ENCODE results near the gene PTPRN2.

Gene PTPRN2

GRCh38 chr7:158560386-158560785 is 27.2 kb downstream of the PTPRN2 start:
- no peaks in the 10 kb centered on the region for H3K4me1 ChIP-seq (ENCODE audit: insufficient read depth, low read length)
- H3K36me3 ChIP-seq (ENCODE audit: insufficient read depth, low read length), result no peaks in the 10 kb centered on the region
- H3K9me3 ChIP-seq (ENCODE audit: control insufficient read depth, insufficient read depth, low read length), result no peaks in the 10 kb centered on the region
- no peak overlapping the region for H3K9ac ChIP-seq (ENCODE audit: low read depth, low read length)

GRCh38 chr7:158559356-158559755 is 28.3 kb downstream of the PTPRN2 start:
- Histone ChIP-seq H3K9ac (ENCODE audit: low read depth, low read length) (no peak overlapping the region), H3K9me3 (ENCODE audit: control insufficient read depth, insufficient read depth, low read length) (no peaks in the 10 kb centered on the region), H3K36me3 (ENCODE audit: insufficient read depth, low read length) (no peaks in the 10 kb centered on the region), H3K4me1 (ENCODE audit: insufficient read depth, low read length) (no peaks in the 10 kb centered on the region)

- H3K4me1 ChIP-seq (ENCODE audit: insufficient read depth, low read length), result no peaks in the 10 kb centered on the region
- no peaks in the 10 kb centered on the region for H3K9me3 ChIP-seq (ENCODE audit: control insufficient read depth, insufficient read depth, low read length)
- H3K36me3 ChIP-seq (ENCODE audit: insufficient read depth, low read length), result no peaks in the 10 kb centered on the region
- H3K9ac ChIP-seq (ENCODE audit: low read depth, low read length), result no peak overlapping the region
Measured at GRCh38 chr7:158558816-158559215, 28.8 kb downstream of the PTPRN2 start.

GRCh38 chr7:158557441-158557755 is 30.2 kb downstream of the PTPRN2 start:
- H3K36me3 ChIP-seq (ENCODE audit: insufficient read depth, low read length), result no peaks in the 10 kb centered on the region
- H3K9me3 ChIP-seq (ENCODE audit: control insufficient read depth, insufficient read depth, low read length), result no peaks in the 10 kb centered on the region
- no peak overlapping the region for H3K9ac ChIP-seq (ENCODE audit: low read depth, low read length)
- no peaks in the 10 kb centered on the region for H3K4me1 ChIP-seq (ENCODE audit: insufficient read depth, low read length)

GRCh38 chr7:158556721-158557440 is 30.7 kb downstream of the PTPRN2 start:
- Histone ChIP-seq H3K4me1 (ENCODE audit: insufficient read depth, low read length) (no peaks in the 10 kb centered on the region), H3K9me3 (ENCODE audit: control insufficient read depth, insufficient read depth, low read length) (no peaks in the 10 kb centered on the region), H3K36me3 (ENCODE audit: insufficient read depth, low read length) (no peaks in the 10 kb centered on the region), H3K9ac (ENCODE audit: low read depth, low read length) (no peak overlapping the region)

- no peak overlapping the region for H3K9ac ChIP-seq (ENCODE audit: low read depth, low read length)
- H3K36me3 ChIP-seq (ENCODE audit: insufficient read depth, low read length), result no peaks in the 10 kb centered on the region
- no peaks in the 10 kb centered on the region for H3K9me3 ChIP-seq (ENCODE audit: control insufficient read depth, insufficient read depth, low read length)
- no peaks in the 10 kb centered on the region for H3K4me1 ChIP-seq (ENCODE audit: insufficient read depth, low read length)
Measured at GRCh38 chr7:158555034-158555520, 32.5 kb downstream of the PTPRN2 start.

GRCh38 chr7:158550886-158551452 is 36.7 kb downstream of the PTPRN2 start:
- Histone ChIP-seq H3K36me3 (ENCODE audit: insufficient read depth, low read length) (no peaks in the 10 kb centered on the region), H3K9me3 (ENCODE audit: control insufficient read depth, insufficient read depth, low read length) (no peaks in the 10 kb centered on the region), H3K9ac (ENCODE audit: low read depth, low read length) (no peak overlapping the region), H3K4me1 (ENCODE audit: insufficient read depth, low read length) (no peaks in the 10 kb centered on the region; the same call in 1 of the 2 replicates)

- Histone ChIP-seq H3K4me1 (ENCODE audit: insufficient read depth, low read length) (no peaks in the 10 kb centered on the region; the same call in 1 of the 2 replicates), H3K9me3 (ENCODE audit: control insufficient read depth, insufficient read depth, low read length) (no peaks in the 10 kb centered on the region), H3K9ac (ENCODE audit: low read depth, low read length) (no peak overlapping the region), H3K36me3 (ENCODE audit: insufficient read depth, low read length) (no peaks in the 10 kb centered on the region)
Measured at GRCh38 chr7:158550394-158550700, 37.3 kb downstream of the PTPRN2 start.

GRCh38 chr7:158549616-158550393 is 37.8 kb downstream of the PTPRN2 start:
- Histone ChIP-seq H3K4me1 (ENCODE audit: insufficient read depth, low read length) (no peaks in the 10 kb centered on the region; the same call in 1 of the 2 replicates), H3K36me3 (ENCODE audit: insufficient read depth, low read length) (no peaks in the 10 kb centered on the region), H3K9ac (ENCODE audit: low read depth, low read length) (no peak overlapping the region), H3K9me3 (ENCODE audit: control insufficient read depth, insufficient read depth, low read length) (no peaks in the 10 kb centered on the region)

- Histone ChIP-seq H3K9me3 (ENCODE audit: control insufficient read depth, insufficient read depth, low read length) (no peaks in the 10 kb centered on the region), H3K4me1 (ENCODE audit: insufficient read depth, low read length) (no peaks in the 10 kb centered on the region; the same call in 1 of the 2 replicates), H3K9ac (ENCODE audit: low read depth, low read length) (no peak overlapping the region), H3K36me3 (ENCODE audit: insufficient read depth, low read length) (no peaks in the 10 kb centered on the region)
Measured at GRCh38 chr7:158549176-158549615, 38.4 kb downstream of the PTPRN2 start.

- Histone ChIP-seq H3K36me3 (ENCODE audit: insufficient read depth, low read length) (no peaks in the 10 kb centered on the region), H3K9me3 (ENCODE audit: control insufficient read depth, insufficient read depth, low read length) (no peaks in the 10 kb centered on the region), H3K9ac (ENCODE audit: low read depth, low read length) (no peak overlapping the region), H3K4me1 (ENCODE audit: insufficient read depth, low read length) (no peaks in the 10 kb centered on the region; the same call in 1 of the 2 replicates)
Measured at GRCh38 chr7:158548726-158549125, 38.9 kb downstream of the PTPRN2 start.

GRCh38 chr7:158547817-158548216 is 39.8 kb downstream of the PTPRN2 start:
- no peaks in the 10 kb centered on the region for H3K9me3 ChIP-seq (ENCODE audit: control insufficient read depth, insufficient read depth, low read length)
- H3K9ac ChIP-seq (ENCODE audit: low read depth, low read length), result no peak overlapping the region
- H3K4me1 ChIP-seq (ENCODE audit: insufficient read depth, low read length), result no peaks in the 10 kb centered on the region; the same call in 1 of the 2 replicates
- no peaks in the 10 kb centered on the region for H3K36me3 ChIP-seq (ENCODE audit: insufficient read depth, low read length)

GRCh38 chr7:158546626-158547025 is 41.0 kb downstream of the PTPRN2 start:
- H3K36me3 ChIP-seq (ENCODE audit: insufficient read depth, low read length), result no peaks in the 10 kb centered on the region
- no peak overlapping the region for H3K9ac ChIP-seq (ENCODE audit: low read depth, low read length)
- no peaks in the 10 kb centered on the region for H3K9me3 ChIP-seq (ENCODE audit: control insufficient read depth, insufficient read depth, low read length)
- H3K4me1 ChIP-seq (ENCODE audit: insufficient read depth, low read length), result peaks cover 1% of the 10 kb centered on the region

- Histone ChIP-seq H3K9ac (ENCODE audit: low read depth, low read length) (no peak overlapping the region), H3K4me1 (ENCODE audit: insufficient read depth, low read length) (peaks cover 3% of the 10 kb centered on the region), H3K9me3 (ENCODE audit: control insufficient read depth, insufficient read depth, low read length) (no peaks in the 10 kb centered on the region), H3K36me3 (ENCODE audit: insufficient read depth, low read length) (no peaks in the 10 kb centered on the region)
Measured at GRCh38 chr7:158546214-158546613, 41.4 kb downstream of the PTPRN2 start.

- Histone ChIP-seq H3K4me1 (ENCODE audit: insufficient read depth, low read length) (peaks cover 3% of the 10 kb centered on the region), H3K9ac (ENCODE audit: low read depth, low read length) (no peak overlapping the region), H3K36me3 (ENCODE audit: insufficient read depth, low read length) (no peaks in the 10 kb centered on the region), H3K9me3 (ENCODE audit: control insufficient read depth, insufficient read depth, low read length) (no peaks in the 10 kb centered on the region)
Measured at GRCh38 chr7:158544708-158545107, 42.9 kb downstream of the PTPRN2 start.

Measured in ES-I3 (cell line).